ENCODE data around the gene PACRG.
A peak's percentile ranks its signal among the peaks of the same experiment; 100 is the strongest.

PACRG gene

DNA sequence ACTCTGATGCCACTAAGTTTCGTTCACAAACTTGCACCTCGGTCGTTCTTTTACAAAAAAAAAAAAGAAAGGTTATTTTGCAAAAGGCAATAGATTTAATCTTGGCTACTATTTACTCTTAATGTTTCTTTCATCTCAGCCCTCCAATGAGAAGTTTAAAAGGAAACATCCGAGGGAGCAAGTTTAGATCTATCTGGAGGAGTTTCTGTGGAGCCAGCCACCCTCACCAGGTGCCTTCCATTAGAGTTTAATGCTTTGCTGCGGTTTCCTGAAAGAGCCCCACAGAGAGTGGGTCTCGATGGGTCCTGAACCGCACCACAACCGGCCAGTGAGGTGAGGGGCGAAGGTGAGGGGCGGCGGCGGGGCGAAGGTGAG, 840 bp upstream of the PACRG start:
- TF ChIP-seq, protein P1, sequence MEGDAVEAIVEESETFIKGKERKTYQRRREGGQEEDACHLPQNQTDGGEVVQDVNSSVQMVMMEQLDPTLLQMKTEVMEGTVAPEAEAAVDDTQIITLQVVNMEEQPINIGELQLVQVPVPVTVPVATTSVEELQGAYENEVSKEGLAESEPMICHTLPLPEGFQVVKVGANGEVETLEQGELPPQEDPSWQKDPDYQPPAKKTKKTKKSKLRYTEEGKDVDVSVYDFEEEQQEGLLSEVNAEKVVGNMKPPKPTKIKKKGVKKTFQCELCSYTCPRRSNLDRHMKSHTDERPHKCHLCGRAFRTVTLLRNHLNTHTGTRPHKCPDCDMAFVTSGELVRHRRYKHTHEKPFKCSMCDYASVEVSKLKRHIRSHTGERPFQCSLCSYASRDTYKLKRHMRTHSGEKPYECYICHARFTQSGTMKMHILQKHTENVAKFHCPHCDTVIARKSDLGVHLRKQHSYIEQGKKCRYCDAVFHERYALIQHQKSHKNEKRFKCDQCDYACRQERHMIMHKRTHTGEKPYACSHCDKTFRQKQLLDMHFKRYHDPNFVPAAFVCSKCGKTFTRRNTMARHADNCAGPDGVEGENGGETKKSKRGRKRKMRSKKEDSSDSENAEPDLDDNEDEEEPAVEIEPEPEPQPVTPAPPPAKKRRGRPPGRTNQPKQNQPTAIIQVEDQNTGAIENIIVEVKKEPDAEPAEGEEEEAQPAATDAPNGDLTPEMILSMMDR (IDR thresholded peaks at IDR 0.05; ENCODE audit: control insufficient read depth, insufficient read depth, low read depth, low read length, missing control alignments) = no peak
- no peak for DNase-seq (ENCODE audit: low read depth)
- H3K4me3 ChIP-seq (ENCODE audit: control insufficient read depth, low read depth, low read length) = peak overlapping the region; percentile 84

DNA sequence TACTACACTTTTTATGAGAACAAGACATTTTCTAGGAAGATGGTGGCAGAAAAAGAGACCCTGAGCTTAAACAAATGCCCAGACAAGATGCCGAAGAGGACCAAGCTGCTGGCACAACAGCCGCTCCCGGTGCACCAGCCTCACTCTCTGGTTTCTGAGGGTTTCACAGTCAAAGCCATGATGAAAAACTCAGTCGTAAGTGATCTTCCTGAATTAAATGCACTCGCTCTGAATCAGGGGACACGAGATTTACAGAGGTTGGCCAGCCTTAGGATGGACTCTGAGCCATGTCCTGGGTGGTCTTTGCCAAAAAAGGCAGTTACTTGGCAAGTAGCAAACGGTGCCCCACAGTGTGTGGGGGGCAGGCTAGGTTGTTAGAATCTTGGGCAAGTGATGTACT, 423 bp downstream of the PACRG start:
- DNase-seq (ENCODE audit: low read depth) = no peak
- TF ChIP-seq, protein P1 (IDR thresholded peaks at IDR 0.05; ENCODE audit: control insufficient read depth, insufficient read depth, low read depth, low read length, missing control alignments) = no peak
- peak overlapping the region; percentile 84 for H3K4me3 ChIP-seq (ENCODE audit: control insufficient read depth, low read depth, low read length)

DNA sequence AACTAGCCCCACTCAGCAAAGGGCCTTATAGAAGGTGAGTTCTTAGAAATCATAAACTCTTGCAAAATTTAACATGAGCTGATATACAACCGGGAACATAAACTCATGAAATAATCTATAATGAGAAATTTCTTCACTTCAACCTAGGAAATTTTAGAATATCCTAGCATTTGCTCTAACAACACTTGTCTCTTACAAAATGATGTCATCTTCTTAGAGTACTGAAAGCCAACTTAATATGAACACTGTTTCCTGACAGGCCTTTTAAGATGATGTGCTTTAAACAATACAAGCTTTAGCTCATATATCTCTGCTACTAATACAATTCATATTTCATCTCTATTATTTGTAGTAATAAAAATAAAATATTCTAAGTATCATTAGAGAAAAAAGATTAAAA, 932 bp downstream of the PACRG start:
- no peak for DNase-seq (ENCODE audit: low read depth)
- TF ChIP-seq, protein P1 (IDR thresholded peaks at IDR 0.05; ENCODE audit: control insufficient read depth, insufficient read depth, low read depth, low read length, missing control alignments) = no peak

DNA sequence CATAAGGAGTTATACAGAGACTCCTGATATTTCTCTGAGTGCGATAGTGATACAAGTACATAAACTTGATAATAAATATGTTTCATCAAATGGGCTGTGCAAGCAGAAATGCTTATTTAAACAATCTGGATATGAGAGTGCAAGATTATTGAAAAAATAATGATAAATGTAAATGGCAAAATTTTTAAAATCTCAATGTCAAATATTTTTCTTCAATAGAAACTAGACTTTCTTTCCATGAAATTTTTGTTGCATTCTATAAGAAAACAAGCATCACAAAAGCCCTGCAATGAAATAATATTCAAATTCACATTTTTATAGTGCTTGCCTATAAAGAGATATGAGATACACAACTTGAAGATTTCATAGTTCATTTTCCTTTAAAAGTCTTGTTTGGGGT, 2.7 kb downstream of the PACRG start:
- no peak overlapping the region for H3K4me3 ChIP-seq (ENCODE audit: control insufficient read depth, low read depth, low read length)
- no peak for DNase-seq (ENCODE audit: low read depth)
- TF ChIP-seq, protein P1 (IDR thresholded peaks at IDR 0.05; ENCODE audit: control insufficient read depth, insufficient read depth, low read depth, low read length, missing control alignments) = no peak

More for the DNA sequence above, 932 bp downstream of the PACRG start:
- H3K4me3 ChIP-seq (ENCODE audit: control insufficient read depth, low read depth, low read length) = no peak overlapping the region

DNA sequence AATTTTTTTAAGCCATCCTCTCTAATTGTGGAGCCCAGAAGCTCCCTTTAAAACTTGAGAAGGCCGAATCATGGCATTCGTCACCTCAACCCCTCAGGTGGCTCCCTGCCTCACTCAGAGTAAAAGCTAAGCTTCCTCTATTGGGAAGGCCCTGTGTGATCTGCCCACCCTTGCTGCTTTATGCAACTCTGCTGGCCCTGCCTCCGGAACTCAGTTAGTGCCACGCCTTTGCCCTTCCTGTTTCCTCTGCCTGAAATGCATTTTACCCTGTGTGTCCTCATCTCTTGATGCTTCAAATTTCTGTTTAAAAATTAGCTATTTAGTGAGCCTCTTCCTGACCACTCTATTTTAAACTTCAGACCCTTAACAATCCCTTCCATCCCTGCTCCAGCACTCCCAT, 5.7 kb downstream of the PACRG start:
- no peak overlapping the region for H3K4me3 ChIP-seq (ENCODE audit: control insufficient read depth, low read depth, low read length)
- TF ChIP-seq, protein P1 (IDR thresholded peaks at IDR 0.05; ENCODE audit: control insufficient read depth, insufficient read depth, low read depth, low read length, missing control alignments) = no peak
- no peak for DNase-seq (ENCODE audit: low read depth)

DNA sequence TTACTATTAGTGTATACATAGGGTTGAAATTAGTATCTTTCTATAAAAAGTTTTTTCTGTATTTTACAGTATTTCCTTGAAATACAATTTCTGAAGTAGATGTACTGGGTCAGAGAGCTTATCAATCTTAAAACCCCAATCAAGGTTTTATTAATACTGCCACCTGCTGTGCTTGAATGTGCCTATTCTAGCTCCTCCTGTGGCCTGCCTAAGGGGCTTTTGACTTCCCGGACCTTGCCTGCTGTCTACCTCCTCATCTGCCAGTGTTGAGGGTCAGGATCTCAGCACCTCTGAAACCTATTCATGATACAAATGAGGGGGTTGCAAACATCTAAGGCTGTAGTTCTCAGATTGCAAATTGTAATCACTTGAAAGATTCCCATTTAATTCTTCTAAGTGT, 9.2 kb downstream of the PACRG start:
- TF ChIP-seq, protein P1 (IDR thresholded peaks at IDR 0.05; ENCODE audit: control insufficient read depth, insufficient read depth, low read depth, low read length, missing control alignments) = no peak
- no peak for DNase-seq (ENCODE audit: low read depth)
- no peak overlapping the region for H3K4me3 ChIP-seq (ENCODE audit: control insufficient read depth, low read depth, low read length)

DNA sequence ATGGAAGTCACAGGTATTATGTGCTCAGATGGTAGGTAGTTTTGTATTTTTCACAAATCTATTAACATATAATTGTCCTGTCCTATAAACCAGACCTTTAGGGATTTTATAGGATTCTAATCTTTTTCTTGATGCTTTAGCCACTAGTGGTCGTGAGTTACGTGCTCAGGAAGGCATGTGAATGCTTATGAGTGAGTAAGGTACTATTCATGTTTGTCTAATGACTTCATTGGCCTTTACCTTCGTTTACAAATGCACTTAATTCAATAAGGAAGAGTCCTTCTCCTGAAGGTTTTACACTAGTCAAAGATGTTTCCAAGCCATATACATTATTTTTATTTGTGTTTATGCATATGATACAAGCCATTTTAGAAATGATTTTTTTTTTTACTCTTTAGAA, 23.0 kb downstream of the PACRG start:
- H3K4me3 ChIP-seq (ENCODE audit: control insufficient read depth, low read depth, low read length) = no peak overlapping the region
- TF ChIP-seq, protein P1 (IDR thresholded peaks at IDR 0.05; ENCODE audit: control insufficient read depth, insufficient read depth, low read depth, low read length, missing control alignments) = no peak
- no peak for DNase-seq (ENCODE audit: low read depth)
